Middle frontal gyrus (tissue), 1 donor: ENCODE data around the gene RRM2.

Source experiments
- DNase-seq: peaks from one replicate; pipeline ENCODE4 v3.0.0-alpha.2; 2015; ENCODE audit warnings: low spot score; ENCODE audit errors: extremely low spot score

Gene RRM2

GRCh38 chr2:10151462-10151861 lies 28.9 kb downstream of the RRM2 start:
- DNase-seq = no peak

DNA sequence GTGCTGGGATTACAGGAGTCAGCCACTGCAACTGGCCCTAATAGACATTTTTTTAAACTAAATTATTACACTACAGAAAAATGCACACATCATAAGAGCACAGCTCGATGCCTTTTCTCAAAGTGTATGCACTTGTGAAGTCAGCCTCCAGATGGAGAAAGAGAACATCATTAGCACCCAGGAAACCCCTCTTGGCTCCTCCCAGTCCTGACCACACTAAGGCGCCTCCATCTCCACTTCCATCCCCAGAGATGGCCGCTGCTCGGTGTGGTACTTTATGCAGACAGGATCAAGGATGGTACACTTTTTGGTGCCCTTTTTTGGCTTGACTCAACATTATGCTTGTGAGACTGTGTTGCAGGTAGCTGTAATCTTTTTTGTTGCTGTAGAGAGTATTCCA lies 34.8 kb downstream of the RRM2 start:
- no peak for DNase-seq

GRCh38 chr2:10158681-10159080 lies 36.1 kb downstream of the RRM2 start:
- no peak for DNase-seq

- no peak for DNase-seq
Observed at GRCh38 chr2:10159086-10159485, 36.5 kb downstream of the RRM2 start.

DNA sequence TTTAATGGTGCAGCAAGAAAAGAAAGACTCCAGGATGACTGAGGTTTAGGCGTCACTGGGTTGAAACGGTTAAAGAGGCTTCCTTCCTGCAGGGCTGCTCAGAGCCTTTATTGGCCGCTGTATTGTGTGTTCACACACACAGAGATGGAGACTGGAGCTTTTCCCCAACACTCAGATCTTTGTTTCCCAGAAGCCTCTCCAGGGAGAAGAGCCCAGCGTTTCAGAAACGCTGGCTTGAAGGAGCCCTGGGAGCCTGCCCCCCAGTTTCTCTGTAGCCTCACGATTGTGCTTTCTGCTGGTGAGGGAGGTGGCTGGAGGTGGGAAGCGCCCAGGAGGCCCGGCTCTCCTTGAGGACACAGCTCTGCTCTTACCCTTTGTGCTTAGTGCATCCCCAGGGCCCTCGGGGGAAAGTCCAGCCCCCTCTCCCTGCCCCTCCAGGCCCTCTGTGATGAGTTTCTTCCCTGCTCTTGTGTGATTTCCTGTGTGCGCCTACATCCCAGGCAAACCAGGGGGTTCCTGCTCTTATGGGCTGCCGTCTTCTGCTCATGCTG lies 37.1 kb downstream of the RRM2 start:
- no peak for DNase-seq

DNA sequence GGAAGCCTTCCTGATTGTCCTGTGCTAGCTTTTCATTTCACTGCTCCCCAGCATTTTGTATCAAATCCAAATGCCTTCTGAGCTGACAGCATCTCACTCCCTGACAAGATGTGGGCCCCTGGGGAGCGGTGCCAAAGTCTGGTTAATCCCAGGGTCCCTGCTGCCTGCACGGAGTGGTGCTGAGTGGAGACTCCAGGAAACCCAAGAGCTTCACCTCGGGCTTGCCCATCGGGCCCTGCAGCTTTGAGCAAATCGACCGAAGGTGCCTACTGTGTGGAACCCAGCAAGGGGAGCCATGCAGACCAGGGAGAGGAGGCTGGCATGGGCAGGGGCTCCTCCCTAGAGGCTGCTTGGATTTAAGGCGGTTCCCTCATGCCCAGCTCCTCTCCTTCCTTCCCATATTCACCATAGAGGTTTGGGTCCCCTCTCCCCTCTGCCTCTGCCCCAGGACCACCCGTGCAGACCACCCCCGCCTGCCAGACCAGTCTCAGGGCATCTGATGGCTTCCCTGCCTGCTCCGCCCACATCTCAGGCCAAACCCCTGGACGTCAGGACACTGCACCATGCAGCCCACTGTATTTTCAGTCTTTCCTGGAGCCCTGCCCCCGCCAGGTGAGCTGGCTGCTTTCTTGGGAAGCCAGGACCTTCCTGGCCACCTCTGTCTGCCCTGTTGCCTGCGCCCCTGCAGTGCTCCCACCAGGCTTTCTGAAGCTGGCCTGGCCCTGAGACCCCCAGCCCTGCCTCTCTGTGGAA lies 37.8 kb downstream of the RRM2 start:
- DNase-seq = no peak

DNA sequence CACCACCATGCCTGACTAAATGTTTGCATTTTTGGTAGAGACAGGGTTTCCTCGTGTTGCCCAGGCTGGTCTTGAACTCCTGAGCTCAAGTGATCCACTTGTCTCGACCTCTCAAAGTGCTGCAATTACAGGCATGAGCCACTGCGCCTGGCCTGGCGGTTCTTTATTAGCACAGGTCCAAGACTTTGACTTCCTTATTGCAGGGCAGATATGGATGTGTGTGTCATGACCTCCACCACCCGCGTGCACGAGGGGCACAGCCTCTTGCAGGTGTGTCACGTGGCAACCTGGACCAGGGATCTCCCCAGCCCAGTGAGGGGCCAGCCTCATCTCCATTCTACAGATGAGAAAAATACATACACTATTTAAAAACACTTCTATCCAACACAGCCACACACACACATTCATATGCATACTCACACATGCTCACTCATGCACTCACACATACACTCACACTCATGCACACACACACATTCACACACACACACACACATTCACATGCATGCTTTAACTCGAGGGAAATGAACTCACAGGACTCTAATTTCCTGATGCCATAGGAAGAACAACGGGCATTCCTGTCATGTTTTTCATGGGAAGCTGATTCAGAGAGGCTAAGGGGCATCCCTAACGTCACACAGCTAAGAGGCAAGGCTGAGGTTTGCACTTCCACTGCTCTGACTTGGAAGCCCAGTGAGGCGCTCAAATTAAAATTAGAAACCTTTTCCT lies 38.8 kb downstream of the RRM2 start:
- DNase-seq = no peak

DNA sequence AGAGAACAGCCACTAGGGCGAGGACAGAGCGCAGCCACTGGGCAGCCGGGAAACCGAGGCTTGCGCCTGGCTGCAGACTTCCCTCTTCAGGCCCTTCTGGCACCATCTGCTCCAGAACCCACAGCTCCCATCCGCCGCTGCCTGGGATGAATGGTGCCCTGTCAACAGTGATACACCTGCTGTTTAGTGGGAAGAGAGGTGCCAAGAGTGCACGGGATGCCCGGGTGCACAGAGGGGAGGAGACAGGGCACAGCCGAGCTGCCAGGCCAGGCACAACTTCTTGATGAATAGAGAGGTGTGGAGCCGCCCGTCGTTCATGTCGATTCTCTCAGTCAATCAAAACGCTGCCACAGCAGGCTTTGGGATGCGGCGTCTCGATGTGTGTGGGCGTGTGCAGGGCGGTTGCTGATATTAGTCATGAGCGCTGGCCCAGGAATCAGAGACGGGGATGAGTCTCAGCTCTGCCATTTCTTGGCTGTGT lies 39.5 kb downstream of the RRM2 start:
- no peak for DNase-seq

DNA sequence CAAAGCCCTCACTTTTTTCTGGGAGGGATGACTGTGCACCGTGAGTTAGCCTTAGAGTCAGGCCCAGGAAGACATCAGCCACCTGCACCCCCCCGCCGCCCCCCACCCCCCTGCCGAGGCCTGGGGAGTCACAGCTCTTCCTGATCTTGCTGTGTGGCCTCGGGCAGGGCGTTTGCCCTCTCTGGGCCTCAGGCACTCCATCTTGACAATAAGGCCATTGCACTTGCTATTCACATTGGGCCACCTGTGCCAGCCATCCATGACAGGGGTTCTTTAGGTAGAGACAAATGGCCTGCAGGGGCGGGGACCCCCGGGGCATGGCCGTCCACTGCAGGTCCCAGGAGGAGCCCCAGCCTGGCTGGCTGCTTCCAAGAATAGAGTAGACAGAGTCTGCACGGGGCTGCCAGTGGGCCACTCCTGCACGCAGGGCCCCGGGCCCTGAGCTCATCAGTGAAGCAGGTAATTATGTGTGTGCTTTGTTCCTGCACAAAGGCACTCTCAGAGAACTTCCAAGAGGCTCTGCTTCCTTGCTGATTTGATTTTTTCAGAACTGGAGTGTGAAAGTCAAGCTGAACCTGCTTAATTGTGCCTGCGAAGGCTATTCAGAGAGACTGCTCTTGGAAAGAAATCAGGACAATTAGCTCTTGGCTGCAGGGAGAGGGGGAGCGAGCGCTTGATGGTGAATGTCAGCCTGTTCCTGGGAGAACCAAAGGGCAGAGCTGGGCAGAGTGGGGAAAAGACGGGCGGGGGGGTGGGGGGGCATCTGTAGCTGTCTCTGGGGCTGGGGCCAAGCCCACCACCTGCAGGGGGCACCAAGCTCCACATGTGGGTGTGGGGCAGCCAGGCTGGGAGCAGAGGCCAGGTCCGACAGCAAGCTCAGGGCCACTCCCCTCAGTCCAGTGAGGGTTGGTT lies 40.3 kb downstream of the RRM2 start:
- DNase-seq = no peak

DNA sequence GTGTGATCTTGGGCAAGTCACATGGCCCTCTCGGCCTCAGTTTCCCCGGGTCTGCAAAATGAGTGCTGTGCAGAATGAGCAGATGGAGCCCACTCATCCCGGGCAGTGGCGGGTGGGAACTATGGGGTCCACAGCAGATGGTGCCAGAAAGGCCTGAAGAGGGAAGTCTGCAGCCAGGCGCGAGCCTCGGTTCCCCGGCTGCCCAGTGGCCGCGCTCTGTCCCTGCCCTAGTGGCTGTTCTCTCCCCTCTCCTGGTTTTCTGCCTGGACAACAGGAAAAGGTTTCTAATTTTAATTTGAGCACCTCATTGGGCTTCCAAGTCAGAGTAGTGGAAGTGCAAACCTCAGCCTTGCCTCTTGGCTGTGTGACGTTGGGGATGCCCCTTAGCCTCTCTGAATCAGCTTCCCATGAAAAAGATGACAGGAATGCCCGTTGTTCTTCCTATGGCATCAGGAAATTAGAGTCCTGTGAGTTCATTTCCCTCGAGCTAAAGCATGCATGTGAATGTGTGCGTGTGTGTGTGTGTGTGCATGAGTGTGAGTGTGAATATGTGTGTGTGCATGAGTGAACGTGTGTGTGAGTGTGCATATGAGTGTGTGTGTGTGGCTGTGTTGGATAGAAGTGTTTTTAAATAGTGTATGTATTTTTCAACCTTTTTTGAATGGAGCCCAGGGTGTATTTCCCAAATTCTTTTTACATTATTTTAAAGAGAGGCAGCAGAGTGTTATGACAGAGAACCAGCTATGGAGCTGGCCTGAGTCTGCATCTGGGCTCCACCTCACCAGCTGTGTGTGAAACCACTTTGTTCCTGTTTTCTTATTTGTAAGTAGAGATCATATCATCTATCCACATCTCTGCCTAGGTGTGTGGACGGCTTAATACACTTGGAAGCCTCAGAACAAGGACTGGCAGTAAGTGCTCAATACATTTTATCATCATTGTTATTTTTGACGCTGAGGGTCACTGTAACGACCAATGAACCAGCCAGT lies 41.3 kb downstream of the RRM2 start:
- DNase-seq = no peak

GRCh38 chr2:10164601-10165000 lies 42.1 kb downstream of the RRM2 start:
- no peak for DNase-seq

- DNase-seq = no peak
Observed at GRCh38 chr2:10165282-10165681, 42.7 kb downstream of the RRM2 start.

DNA sequence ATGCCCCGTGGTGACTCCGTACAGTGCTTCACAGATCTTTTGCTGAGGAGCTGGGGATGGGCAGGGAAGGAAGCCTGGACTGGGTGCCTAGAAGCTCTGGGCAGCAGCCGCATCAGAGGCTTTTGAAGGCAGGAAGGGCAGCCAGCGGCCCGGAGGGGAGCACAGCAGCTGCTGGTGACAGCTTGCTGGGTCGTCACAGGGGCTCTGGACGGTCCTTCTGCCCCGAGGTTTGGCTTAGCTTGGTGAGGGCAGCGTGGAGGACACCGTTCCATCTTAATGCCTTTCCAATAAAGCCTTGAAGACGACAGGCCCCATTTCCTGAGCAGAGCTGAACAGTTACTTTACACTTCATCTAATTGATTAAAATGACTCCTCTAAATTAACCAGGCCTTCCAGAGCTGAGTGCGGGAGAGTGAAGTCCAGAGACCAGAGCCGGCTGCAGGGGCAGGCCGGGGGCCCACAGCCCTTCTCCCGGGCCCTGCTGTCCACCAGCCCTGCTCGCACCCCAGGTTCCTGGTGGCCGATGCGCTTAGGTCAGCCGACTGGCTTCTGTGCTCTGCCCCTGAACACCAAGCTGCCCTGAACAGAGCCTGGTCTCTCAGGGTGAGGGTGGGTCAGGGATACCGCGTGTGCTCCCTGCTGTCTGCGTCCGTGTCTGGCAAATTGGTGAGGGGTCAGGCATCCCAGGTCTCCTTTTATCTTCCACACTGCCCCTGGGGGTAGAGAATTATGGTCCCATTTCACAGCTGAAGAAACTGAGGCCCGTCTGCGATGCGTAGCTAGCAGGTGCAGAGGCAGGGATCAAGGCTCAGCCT lies 43.5 kb downstream of the RRM2 start:
- no peak for DNase-seq

DNA sequence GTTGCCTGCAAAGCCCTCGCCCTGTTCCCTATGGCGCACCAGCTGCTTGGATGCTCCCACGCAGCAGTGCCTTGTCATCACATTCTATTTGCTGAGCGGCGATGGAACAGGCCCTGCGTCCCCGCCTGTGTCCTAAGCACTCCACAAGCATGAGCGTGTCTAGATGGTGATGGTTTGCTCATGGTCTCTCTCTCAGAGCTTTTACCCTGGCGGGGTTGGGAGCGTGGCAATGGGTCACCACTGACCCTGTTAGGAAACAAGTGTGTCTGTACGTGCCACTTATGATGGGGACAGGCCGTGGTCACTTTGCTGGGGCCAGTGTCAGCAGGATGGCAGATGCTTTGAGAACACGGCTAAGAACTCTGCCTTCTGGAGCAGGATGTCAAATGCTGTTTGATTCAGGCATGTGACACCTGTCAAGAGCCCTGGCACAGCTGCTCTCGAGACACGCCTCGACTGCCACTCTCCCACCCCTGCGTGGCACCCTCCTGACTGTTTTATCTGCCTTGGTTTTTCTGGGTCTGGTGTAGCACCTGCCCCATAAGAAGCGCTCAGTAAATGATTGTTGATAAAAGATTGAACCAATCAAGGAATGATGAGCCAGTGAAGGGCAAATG lies 44.2 kb downstream of the RRM2 start:
- DNase-seq = no peak

GRCh38 chr2:10167316-10167715 lies 44.8 kb downstream of the RRM2 start:
- no peak for DNase-seq

- no peak for DNase-seq
Observed at GRCh38 chr2:10168221-10168620, 45.7 kb downstream of the RRM2 start.

GRCh38 chr2:10169053-10169578 lies 46.6 kb downstream of the RRM2 start:
- no peak for DNase-seq

GRCh38 chr2:10169581-10169980 lies 47.0 kb downstream of the RRM2 start:
- no peak for DNase-seq

DNA sequence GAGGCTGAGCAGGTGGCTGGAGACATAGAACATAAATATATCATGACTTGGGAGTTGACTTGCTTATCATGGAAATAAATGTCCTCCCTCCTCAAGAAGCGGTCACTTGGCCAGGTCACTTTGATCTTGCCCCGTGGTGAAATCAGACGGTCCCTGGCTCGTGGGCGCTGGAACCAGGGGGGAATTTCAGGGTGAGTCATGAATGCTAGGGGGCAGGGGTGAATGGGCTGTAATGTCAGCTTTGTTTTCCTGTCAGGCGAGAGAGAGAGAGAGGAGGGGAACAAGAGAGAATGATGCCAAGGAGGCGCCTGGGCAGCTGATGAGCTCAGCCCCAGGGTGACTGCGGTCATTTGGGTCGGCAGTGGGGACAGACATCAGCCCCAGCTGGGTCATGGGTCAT lies 47.7 kb downstream of the RRM2 start:
- DNase-seq = no peak
